Activated gamma-delta T cell (primary cell): ENCODE data around the gene TRIO.

Experiments
- DNase-seq: peaks from one replicate; lab custom pipeline; 2025; lab: John Stamatoyannopoulos, UW

The TRIO gene

GRCh38 chr5:14266686-14267085, 123.5 kb downstream of the TRIO start:
- DNase-seq = no peak

- DNase-seq = no peak
Observed at GRCh38 chr5:14267166-14267838, 124.2 kb downstream of the TRIO start.

- no peak for DNase-seq
Observed at GRCh38 chr5:14267991-14268708, 125.0 kb downstream of the TRIO start.

- no peak for DNase-seq
Observed at GRCh38 chr5:14268738-14269137, 125.6 kb downstream of the TRIO start.

GRCh38 chr5:14269395-14269794, 126.3 kb downstream of the TRIO start:
- no peak for DNase-seq

GRCh38 chr5:14270209-14270702, 127.1 kb downstream of the TRIO start:
- no peak for DNase-seq

- DNase-seq = no peak
Observed at GRCh38 chr5:14272548-14273205, 129.5 kb downstream of the TRIO start.

GRCh38 chr5:14273207-14273767, 130.1 kb downstream of the TRIO start:
- DNase-seq = no peak

- no peak for DNase-seq
Observed at GRCh38 chr5:14276380-14276779, 133.2 kb downstream of the TRIO start.

- DNase-seq = no peak
Observed at GRCh38 chr5:14277385-14278320, 134.5 kb downstream of the TRIO start.

GRCh38 chr5:14280294-14280854, 137.2 kb downstream of the TRIO start:
- no peak for DNase-seq

- no peak for DNase-seq
Observed at GRCh38 chr5:14281746-14282181, 138.6 kb downstream of the TRIO start.

- no peak for DNase-seq
Observed at GRCh38 chr5:14283139-14283538, 140.0 kb downstream of the TRIO start.

GRCh38 chr5:14284392-14285148, 141.4 kb downstream of the TRIO start:
- no peak for DNase-seq

GRCh38 chr5:14286007-14286406, 142.9 kb downstream of the TRIO start:
- no peak for DNase-seq

GRCh38 chr5:14286574-14287421, 143.7 kb downstream of the TRIO start:
- no peak for DNase-seq

- DNase-seq = no peak
Observed at GRCh38 chr5:14292766-14293658, 149.9 kb downstream of the TRIO start.

GRCh38 chr5:14295610-14296009, 152.5 kb downstream of the TRIO start:
- DNase-seq = no peak
